ENCODE results near the gene VAV3. TPM values are rescaled to one million over a fixed set of nuclear protein-coding genes. Genes with fewer than 3 reads are reported as not detected.
"Not testable (repeated sequence)": the region's sequence is repeated elsewhere in the genome, so short reads cannot be mapped to it uniquely, and the experiment has no call there.

VAV3 gene
- total RNA-seq, 1 donor from 2014 or later: 159 TPM

DNA sequence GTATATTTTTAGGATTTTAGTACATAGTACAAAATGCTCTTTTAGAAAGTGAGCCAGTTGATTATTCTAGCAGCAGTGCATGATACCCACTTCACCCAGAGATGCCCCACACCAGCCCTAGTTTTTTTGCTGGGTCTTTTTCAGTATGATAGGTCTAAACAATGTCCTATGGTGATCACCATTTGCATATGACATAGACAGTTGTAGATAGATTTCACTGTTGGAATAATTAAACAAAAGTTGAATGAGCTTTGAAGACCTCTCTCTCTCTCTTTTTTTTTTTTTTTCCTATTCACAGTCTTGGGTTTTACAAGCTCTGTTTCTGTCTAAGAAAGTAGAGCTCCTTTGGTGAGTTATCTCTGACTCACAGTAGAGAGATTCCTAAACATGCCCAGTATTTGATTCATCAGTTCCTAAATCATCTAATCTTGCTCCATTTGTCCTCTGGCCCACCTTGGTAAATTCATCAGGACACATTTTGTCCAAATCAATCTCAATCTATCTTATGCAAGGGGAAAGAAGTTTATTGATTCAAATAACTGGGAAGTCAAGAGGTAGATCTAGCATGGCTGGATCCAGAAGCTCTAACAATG is 44.7 kb upstream of the VAV3 start:
- TF ChIP-seq, protein P1, sequence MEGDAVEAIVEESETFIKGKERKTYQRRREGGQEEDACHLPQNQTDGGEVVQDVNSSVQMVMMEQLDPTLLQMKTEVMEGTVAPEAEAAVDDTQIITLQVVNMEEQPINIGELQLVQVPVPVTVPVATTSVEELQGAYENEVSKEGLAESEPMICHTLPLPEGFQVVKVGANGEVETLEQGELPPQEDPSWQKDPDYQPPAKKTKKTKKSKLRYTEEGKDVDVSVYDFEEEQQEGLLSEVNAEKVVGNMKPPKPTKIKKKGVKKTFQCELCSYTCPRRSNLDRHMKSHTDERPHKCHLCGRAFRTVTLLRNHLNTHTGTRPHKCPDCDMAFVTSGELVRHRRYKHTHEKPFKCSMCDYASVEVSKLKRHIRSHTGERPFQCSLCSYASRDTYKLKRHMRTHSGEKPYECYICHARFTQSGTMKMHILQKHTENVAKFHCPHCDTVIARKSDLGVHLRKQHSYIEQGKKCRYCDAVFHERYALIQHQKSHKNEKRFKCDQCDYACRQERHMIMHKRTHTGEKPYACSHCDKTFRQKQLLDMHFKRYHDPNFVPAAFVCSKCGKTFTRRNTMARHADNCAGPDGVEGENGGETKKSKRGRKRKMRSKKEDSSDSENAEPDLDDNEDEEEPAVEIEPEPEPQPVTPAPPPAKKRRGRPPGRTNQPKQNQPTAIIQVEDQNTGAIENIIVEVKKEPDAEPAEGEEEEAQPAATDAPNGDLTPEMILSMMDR (IDR thresholded peaks at IDR 0.05; ENCODE audit: unreplicated experiment): no peak
- H3K27me3 Mint-ChIP-seq (ENCODE audit: unreplicated experiment): peaks cover 1% of the 10 kb centered on the region
- no peaks in the 10 kb centered on the region for H3K36me3 Mint-ChIP-seq (ENCODE audit: low read depth, unreplicated experiment)
- H3K27ac Mint-ChIP-seq (ENCODE audit: unreplicated experiment): no peak overlapping the region
- H3K4me3 Mint-ChIP-seq (ENCODE audit: unreplicated experiment): no peak overlapping the region
- no peaks in the 10 kb centered on the region for H3K9me3 Mint-ChIP-seq (ENCODE audit: unreplicated experiment)
- no peak for DNase-seq (ENCODE audit: low spot score)
- no peaks in the 10 kb centered on the region for H3K4me1 Mint-ChIP-seq (ENCODE audit: unreplicated experiment)

DNA sequence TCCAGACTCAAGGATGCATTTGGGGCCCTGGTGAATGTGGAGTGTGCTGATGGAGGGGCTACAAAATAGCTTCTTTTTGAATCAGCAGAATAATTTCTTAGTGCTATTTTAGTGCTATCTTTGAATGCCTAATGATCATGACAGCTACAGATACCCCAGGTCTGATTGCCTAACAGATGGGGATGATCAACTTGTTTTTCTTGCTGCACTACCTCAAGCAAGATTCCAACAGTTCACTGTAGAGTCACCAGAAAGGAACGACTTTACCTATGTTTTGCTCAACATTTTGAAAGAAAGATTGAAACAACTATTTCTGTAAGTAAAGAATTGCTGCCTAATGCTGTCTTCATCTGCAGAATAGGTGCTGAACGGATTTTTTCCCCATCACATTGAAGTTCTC is 42.6 kb upstream of the VAV3 start:
- Mint-ChIP-seq H3K27ac (ENCODE audit: unreplicated experiment) (no peak overlapping the region), H3K36me3 (ENCODE audit: low read depth, unreplicated experiment) (no peaks in the 10 kb centered on the region), H3K27me3 (ENCODE audit: unreplicated experiment) (peaks cover 1% of the 10 kb centered on the region), H3K9me3 (ENCODE audit: unreplicated experiment) (no peaks in the 10 kb centered on the region), H3K4me3 (ENCODE audit: unreplicated experiment) (no peak overlapping the region), H3K4me1 (ENCODE audit: unreplicated experiment) (no peaks in the 10 kb centered on the region)
- TF ChIP-seq, protein P1 (IDR thresholded peaks at IDR 0.05; ENCODE audit: unreplicated experiment): no peak
- no peak for DNase-seq (ENCODE audit: low spot score)

DNA sequence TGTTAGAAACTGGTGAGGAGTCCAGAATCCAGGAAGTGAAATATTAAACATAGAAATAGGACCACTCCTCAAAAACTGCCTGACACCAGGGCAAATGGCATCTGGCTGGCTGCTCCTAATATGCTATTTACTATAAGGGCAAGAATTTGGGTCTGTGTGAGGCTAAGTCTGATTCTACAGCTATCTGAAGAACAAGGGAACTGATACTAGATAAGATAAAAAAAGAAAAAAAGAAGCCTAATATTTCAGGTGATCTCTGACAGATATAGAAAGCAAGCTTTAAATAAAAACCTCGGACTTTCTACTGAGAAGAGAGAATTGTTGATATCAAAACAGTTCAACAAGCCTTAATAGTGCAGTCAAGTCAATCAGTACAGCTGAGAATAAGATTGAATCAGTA is 42.1 kb upstream of the VAV3 start:
- Mint-ChIP-seq H3K4me3 (ENCODE audit: unreplicated experiment) (no peak overlapping the region), H3K9me3 (ENCODE audit: unreplicated experiment) (no peaks in the 10 kb centered on the region), H3K27ac (ENCODE audit: unreplicated experiment) (no peak overlapping the region), H3K4me1 (ENCODE audit: unreplicated experiment) (no peaks in the 10 kb centered on the region), H3K36me3 (ENCODE audit: low read depth, unreplicated experiment) (no peaks in the 10 kb centered on the region), H3K27me3 (ENCODE audit: unreplicated experiment) (peaks cover 1% of the 10 kb centered on the region)
- DNase-seq (ENCODE audit: low spot score): no peak
- TF ChIP-seq, protein P1 (IDR thresholded peaks at IDR 0.05; ENCODE audit: unreplicated experiment): no peak

- not testable (repeated sequence) for H3K27ac Mint-ChIP-seq (ENCODE audit: unreplicated experiment); H3K4me1 Mint-ChIP-seq (ENCODE audit: unreplicated experiment); H3K36me3 Mint-ChIP-seq (ENCODE audit: low read depth, unreplicated experiment); H3K27me3 Mint-ChIP-seq (ENCODE audit: unreplicated experiment); H3K4me3 Mint-ChIP-seq (ENCODE audit: unreplicated experiment); H3K9me3 Mint-ChIP-seq (ENCODE audit: unreplicated experiment); DNase-seq (ENCODE audit: low spot score)
Measured at GRCh38 chr1:108004919-108005318, 39.9 kb upstream of the VAV3 start.

- H3K27me3 Mint-ChIP-seq (ENCODE audit: unreplicated experiment): no peaks in the 10 kb centered on the region
- H3K4me1 Mint-ChIP-seq (ENCODE audit: unreplicated experiment): peaks cover 11% of the 10 kb centered on the region
- TF ChIP-seq, protein P1 (IDR thresholded peaks at IDR 0.05; ENCODE audit: unreplicated experiment): no peak
- H3K36me3 Mint-ChIP-seq (ENCODE audit: low read depth, unreplicated experiment): no peaks in the 10 kb centered on the region
- no peak overlapping the region for H3K4me3 Mint-ChIP-seq (ENCODE audit: unreplicated experiment)
- DNase-seq (ENCODE audit: low spot score): no peak
- H3K9me3 Mint-ChIP-seq (ENCODE audit: unreplicated experiment): no peaks in the 10 kb centered on the region
- H3K27ac Mint-ChIP-seq (ENCODE audit: unreplicated experiment): no peak overlapping the region
Measured at GRCh38 chr1:108000620-108001111, 35.7 kb upstream of the VAV3 start.

Data from endothelial cell (in vitro differentiated cells).